CD4-positive, alpha-beta T cell treated with Interferon gamma for 1 hour (primary cell): ENCODE data around the gene HSPA1L.
"Not testable (repeated sequence)": the region's sequence is repeated elsewhere in the genome, so short reads cannot be mapped to it uniquely, and the experiment has no call there.

Experiments
- DNase-seq: peaks from one replicate; pipeline ENCODE4 v3.0.0-alpha.2; 2020

HSPA1L gene

DNA sequence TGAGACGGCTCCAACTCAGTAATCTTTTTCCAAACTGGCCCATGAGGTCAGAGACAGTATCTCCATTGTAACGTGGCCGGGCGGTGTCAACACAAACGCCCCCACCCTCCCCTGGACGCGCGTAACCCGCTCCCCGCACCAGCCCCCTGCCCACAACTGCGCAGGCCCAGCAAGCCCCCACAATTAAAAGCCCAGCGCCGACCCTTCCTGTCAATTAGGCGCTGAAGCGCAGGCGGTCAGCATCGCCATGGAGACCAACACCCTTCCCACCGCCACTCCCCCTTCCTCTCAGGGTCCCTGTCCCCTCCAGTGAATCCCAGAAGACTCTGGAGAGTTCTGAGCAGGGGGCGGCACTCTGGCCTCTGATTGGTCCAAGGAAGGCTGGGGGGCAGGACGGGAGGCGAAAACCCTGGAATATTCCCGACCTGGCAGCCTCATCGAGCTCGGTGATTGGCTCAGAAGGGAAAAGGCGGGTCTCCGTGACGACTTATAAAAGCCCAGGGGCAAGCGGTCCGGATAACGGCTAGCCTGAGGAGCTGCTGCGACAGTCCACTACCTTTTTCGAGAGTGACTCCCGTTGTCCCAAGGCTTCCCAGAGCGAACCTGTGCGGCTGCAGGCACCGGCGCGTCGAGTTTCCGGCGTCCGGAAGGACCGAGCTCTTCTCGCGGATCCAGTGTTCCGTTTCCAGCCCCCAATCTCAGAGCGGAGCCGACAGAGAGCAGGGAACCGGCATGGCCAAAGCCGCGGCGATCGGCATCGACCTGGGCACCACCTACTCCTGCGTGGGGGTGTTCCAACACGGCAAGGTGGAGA is at the start of gene HSPA1L, which contains the start of gene HSPA1A:
Gene HSPA1L, minus strand, starts transcription at position 259 of the 814 bp plus-strand sequence. CDS start 3,311 bp downstream, outside the sequence.
Gene HSPA1A, plus strand, starts transcription at position 519 of the 814 bp plus-strand sequence. Its CDS starts 214 bp downstream, at position 733.
- DNase-seq: peak; percentile 87

GRCh38 chr6:31864818-31865204 is 49.7 kb upstream of the HSPA1L start:
- DNase-seq: no peak

GRCh38 chr6:31864123-31864562 is 49.1 kb upstream of the HSPA1L start:
- DNase-seq: not testable (repeated sequence)

DNA sequence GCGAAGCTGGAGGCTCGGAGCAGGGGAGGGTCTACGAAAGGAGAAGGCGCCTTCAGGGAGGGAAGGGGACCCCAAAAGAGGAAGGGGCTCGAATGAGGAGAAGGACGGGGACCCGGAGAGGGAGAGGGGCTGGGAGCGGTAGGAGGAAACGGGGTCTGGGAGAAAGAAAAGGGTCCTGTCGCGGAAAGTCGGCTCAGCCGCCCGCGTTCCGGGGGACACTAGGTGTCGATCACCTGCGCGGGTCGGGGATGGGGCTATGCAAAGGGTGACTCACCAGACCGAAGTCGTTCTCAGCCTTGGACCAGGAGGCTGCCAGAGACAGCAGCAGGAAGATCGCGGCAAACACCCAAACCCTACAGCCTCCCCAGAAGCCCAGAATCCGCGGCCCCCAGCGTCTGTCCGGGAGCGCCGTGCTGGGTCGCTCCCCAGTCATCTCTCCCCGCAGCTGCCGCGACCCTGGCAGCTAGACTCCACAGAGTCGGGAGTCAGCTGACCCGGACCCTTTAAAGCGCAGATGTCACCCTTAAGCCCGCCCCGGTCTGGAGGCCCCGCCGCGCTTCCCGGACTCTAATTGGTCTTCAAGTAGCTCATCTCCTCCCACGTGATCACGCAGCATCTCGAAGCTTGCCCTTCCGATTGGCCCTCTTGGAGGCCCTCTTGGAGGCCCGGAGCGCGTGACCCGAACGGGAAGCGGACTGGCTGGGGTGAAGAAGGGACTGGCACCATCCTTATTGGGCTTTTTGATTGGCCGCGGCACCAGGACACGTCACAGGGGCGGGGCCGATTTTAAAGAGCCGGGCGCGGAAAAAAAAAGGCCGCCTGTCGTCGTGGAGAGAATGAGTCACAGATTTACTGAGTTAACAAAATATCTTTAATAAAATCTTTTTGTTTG is 47.5 kb upstream of the HSPA1L start, which contains the start of gene NEU1:
Gene NEU1, minus strand, starts transcription at position 478 of the 892 bp plus-strand sequence. Its CDS starts 45 bp downstream, at position 433.
- DNase-seq: peak; percentile 100

- no peak for DNase-seq
Observed at GRCh38 chr6:31861919-31862343, 46.8 kb upstream of the HSPA1L start.

- no peak for DNase-seq
Observed at GRCh38 chr6:31861150-31861549, 46.1 kb upstream of the HSPA1L start.

GRCh38 chr6:31860349-31860748 is 45.3 kb upstream of the HSPA1L start:
- DNase-seq: no peak

DNA sequence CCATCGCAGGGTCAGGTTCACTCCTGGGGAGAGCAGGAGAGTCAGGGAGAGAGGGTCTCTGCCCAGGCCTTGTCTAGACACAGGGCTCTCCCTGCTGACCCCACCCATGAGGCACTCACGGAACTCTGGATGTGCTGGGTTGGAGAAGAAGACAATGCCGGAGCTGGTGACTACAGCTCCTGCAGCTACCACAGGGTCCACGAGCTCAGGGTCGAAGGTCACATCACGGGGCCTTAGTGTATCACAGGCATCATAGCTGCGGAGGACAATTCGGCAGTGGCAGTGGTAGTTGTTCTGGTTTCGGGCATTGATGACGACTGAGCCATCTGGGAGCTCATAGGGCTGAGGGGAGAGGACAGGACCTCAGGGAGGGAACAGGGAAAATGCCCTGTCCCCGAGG is 44.8 kb upstream of the HSPA1L start:
- no peak for DNase-seq

GRCh38 chr6:31858707-31859106 is 43.6 kb upstream of the HSPA1L start:
- no peak for DNase-seq

GRCh38 chr6:31857774-31858173 is 42.7 kb upstream of the HSPA1L start:
- not testable (repeated sequence) for DNase-seq

GRCh38 chr6:31851980-31852718 is 37.1 kb upstream of the HSPA1L start:
- DNase-seq: not testable (repeated sequence)

DNA sequence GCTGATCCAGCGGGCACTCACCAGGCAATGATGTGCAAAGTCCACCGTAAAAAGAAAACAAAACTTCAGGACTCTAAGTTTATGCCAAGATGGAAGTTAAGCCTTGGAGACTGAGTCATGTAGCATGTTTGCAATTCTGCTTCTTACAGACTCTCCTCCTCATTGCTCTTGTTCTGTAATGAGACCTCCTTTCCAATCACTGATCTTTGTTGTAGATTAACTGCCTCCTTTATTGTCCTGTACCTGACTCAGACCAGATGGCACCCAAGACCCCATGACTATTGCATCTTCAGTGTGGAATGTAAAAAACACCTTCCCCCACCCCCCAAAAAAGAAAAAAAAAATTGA is 36.4 kb upstream of the HSPA1L start:
- DNase-seq: no peak

- no peak for DNase-seq
Observed at GRCh38 chr6:31850765-31851484, 35.8 kb upstream of the HSPA1L start.

DNA sequence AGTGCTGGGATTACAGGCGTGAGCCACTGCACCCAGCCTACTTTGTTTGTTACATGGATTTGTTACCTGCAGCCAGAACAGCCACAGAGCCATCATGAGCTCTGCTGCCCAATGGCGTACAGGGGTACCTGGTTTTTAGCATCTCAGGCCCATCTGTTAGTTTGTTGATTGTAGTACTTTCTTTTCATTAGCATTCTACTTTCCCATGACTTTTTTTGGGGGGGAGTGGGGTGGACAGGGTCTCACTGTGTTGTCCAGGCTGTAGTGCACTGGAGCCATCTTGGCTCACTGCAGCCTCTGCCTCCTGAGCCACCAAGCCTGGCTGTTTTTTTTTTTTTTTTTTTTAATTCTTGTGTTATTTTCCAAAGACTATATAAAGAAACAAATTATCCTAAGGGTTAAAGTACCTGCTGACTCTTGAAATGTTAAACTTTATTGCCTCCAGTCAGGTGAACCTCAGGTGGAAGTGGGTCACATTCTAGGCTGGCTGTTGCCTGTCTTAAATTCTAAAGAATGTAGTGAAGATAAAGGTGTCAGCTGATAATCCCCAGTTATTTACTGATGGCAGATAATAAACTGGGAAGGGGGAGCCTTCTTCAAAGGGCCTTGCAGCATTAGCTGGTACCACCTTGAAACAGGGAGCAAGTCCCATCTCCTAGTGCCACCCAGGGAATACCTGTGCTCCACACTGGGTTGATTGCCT is 32.3 kb upstream of the HSPA1L start:
- DNase-seq: no peak

GRCh38 chr6:31844507-31844906 is 29.4 kb upstream of the HSPA1L start:
- no peak for DNase-seq

DNA sequence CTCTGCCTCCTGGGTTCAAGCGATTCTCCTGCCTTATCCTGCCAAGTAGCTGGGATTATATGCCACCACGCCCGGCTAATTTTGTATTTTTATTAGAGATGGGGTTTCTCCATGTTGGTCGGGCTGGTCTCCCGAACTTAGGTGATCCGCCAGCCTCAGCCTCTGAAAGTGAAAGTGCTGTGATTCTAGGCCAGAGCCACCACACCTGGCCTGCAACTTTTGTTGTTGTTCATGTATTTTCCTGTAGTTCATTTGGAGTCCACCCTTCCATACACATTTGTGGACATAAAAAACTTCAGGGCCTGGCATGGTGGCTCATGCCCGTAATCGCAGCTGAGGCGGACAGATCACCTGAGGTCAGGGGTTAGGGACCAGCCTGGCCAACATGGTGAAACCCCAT is 27.0 kb upstream of the HSPA1L start:
- DNase-seq: no peak

DNA sequence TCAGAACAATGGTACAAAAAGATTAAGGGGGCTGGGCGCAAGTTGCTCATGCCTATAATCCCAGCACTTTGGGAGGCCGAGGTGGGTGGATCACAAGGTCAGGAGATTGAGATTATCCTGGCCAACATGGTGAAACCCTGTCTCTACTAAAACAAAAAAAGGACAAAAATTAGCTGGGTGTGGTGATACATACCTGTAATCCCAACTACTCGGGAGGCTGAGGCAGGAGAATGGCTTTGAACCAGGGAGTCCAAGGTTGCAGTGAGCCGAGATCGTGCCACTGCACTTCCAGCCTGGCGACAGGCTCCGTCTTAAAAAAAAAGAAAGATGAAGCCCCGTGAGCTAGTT is 24.7 kb upstream of the HSPA1L start:
- DNase-seq: not testable (repeated sequence)

- no peak for DNase-seq
Observed at GRCh38 chr6:31838968-31839367, 23.9 kb upstream of the HSPA1L start.

DNA sequence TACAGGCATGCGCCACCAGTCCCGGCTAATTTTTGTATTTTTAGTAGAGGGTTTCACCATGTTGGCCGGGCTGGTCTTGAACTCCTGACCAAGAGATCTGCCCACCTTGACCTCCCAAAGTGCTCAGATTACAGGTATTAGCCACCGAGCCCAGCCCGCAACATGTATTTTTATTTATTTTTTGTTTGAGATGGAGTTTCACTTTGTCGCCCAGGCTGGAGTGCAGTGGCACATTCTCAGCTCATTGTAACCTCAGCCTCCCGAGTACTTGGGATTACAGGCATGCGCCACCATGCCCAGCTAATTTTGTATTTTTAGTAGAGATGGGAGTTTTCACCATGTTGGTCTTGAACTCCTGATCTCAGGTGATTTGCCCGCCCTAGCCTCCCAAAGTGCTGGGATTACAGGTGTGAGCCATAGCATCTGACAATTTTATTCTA is 23.1 kb upstream of the HSPA1L start:
- DNase-seq: not testable (repeated sequence)

GRCh38 chr6:31837369-31838113 is 22.5 kb upstream of the HSPA1L start:
- DNase-seq: no peak
